ENCODE data around the gene ZNF12.

DNA sequence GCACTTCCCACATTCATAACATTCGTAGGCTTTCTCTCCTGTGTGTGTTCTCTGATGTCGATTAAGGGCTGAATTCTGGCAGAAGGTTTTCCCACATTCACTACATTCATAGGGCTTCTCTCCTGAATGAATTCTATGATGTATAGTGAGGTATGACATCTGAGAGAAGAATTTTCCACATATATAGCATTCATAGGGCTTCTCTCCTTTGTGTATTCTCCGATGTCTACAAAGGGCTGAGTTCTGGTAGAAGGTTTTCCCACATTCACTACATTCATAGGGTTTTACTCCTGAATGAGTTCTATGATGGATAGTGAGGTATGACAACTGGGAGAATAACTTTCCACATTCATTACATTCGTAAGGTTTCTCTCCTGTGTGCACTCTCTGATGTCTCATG, 15.6 kb downstream of the ZNF12 start:
- no peak for TF ChIP-seq CTCF (IDR thresholded peaks at IDR 0.05)
- TF ChIP-seq POLR2A (IDR thresholded peaks at IDR 0.05) = no peak
